DOHH2 (cell line): ENCODE results near the gene ERRFI1.

Experiments used
- H3F3A ChIP-seq: fragments of 200-600 bp; sonication (generic), shearing (Covaris generic); 2 replicates; pipeline ENCODE4 v1.6.0; 2016; ENCODE audit warnings: antibody characterized with exemption, mild to moderate bottlenecking; ENCODE audit not compliant: control insufficient read depth, insufficient read depth
- H3K27ac ChIP-seq: fragments of 200-600 bp; sonication (generic); 2 replicates; pipeline ENCODE4 v1.5.1; 2014; ENCODE audit warnings: low read depth, mild to moderate bottlenecking, low read length, moderate library complexity
- H3K27me3 ChIP-seq: fragments of 200-600 bp; sonication (generic); 2 replicates; pipeline ENCODE4 v1.6.1; 2014; ENCODE audit warnings: mild to moderate bottlenecking, low read length, mixed read lengths; ENCODE audit not compliant: control insufficient read depth
- H3K36me3 ChIP-seq: fragments of 200-600 bp; sonication (generic); 2 replicates; pipeline ENCODE4 v1.6.1; 2014; ENCODE audit warnings: mild to moderate bottlenecking, low read length, moderate library complexity, mixed read lengths; ENCODE audit not compliant: control insufficient read depth
- H3K4me1 ChIP-seq: fragments of 200-600 bp; sonication (generic); 2 replicates; pipeline ENCODE4 v1.6.1; 2014; ENCODE audit warnings: mild to moderate bottlenecking, low read length, mixed read lengths; ENCODE audit not compliant: control insufficient read depth
- H3K4me2 ChIP-seq: fragments of 200-600 bp; sonication (generic); 2 replicates; pipeline ENCODE4 v1.6.0; 2014; ENCODE audit warnings: mild to moderate bottlenecking, low read length, moderate library complexity
- H3K4me3 ChIP-seq: fragments of 200-600 bp; sonication (generic); 2 replicates; pipeline ENCODE4 v1.5.1; 2014; ENCODE audit warnings: mild to moderate bottlenecking, low read length, mixed read lengths
- H3K79me2 ChIP-seq: fragments of 200-600 bp; sonication (generic); 2 replicates; pipeline ENCODE4 v1.6.1; 2014; ENCODE audit warnings: mild to moderate bottlenecking, low read length, mixed read lengths; ENCODE audit not compliant: control insufficient read depth
- H3K9me2 ChIP-seq: fragments of 200-600 bp; sonication (generic); replicated peaks from 2 replicates; pipeline ENCODE4 v1.6.1; 2014; ENCODE audit warnings: mild to moderate bottlenecking, low read length, mixed read lengths; ENCODE audit not compliant: control insufficient read depth
- H3K9me3 ChIP-seq: fragments of 200-600 bp; sonication (generic); 2 replicates; pipeline ENCODE4 v1.6.1; 2014; ENCODE audit warnings: antibody characterized with exemption, low read length, mixed read lengths; ENCODE audit not compliant: control insufficient read depth, insufficient read depth
- H4K20me1 ChIP-seq: fragments of 200-600 bp; sonication (generic); 2 replicates; pipeline ENCODE4 v1.6.0; 2014; ENCODE audit warnings: low read depth, mild to moderate bottlenecking, antibody characterized with exemption, low read length, moderate library complexity; ENCODE audit not compliant: control insufficient read depth, insufficient read depth
- CTCF ChIP-seq: fragments of 200-600 bp; sonication (generic); IDR thresholded peaks from one replicate; pipeline ENCODE4 v1.5.1; 2014; ENCODE audit warnings: antibody characterized with exemption, mild to moderate bottlenecking, low read depth, low read length; ENCODE audit not compliant: poor library complexity, severe bottlenecking
- EZH2phosphoT487 ChIP-seq: fragments of 200-600 bp; sonication (generic); IDR thresholded peaks from 2 replicates; pipeline ENCODE4 v1.6.1; 2017; ENCODE audit warnings: borderline replicate concordance, mild to moderate bottlenecking, antibody characterized with exemption, low read length, moderate library complexity, mixed read lengths

Gene ERRFI1

DNA sequence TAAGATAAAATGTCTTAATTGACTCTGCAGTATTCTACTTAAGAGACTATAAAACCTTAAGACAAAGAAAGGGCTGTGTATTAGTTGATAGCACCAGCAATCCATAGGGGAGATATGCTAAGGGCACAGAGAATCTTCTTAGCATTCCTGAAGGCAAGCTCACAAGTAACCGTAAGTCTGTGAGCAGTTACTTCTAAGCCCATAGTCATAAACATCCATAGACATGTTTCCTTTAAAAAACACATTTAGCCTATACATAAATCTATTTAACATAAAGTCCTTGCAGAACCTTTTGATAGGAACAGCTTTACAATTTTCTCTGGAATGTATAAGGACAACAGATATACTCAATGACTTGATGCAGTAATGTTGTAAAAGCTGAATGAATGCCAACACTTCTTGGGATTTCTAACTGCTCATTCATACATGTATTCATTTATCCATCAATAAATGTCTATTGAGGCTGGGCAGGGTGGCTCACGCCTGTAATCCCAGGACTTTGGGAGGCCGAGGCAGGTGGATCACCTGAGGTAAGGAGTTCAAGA lies 6.3 kb upstream of the ERRFI1 start:
- no peaks in the 10 kb centered on the region for H3K9me3 ChIP-seq
- TF ChIP-seq CTCF, result no peak
- no peak for TF ChIP-seq EZH2phosphoT487

GRCh38 chr1:8031176-8031785 lies 5.2 kb upstream of the ERRFI1 start:
- H3K27ac ChIP-seq, result no peak overlapping the region
- no peaks in the 10 kb centered on the region for H3F3A ChIP-seq
- H3K9me3 ChIP-seq, result no peaks in the 10 kb centered on the region
- H3K36me3 ChIP-seq, result no peaks in the 10 kb centered on the region
- no peak overlapping the region for H3K4me3 ChIP-seq
- peaks cover 7% of the 10 kb centered on the region; the same call in 1 of the 2 replicates for H3K27me3 ChIP-seq
- H3K79me2 ChIP-seq, result no peaks in the 10 kb centered on the region
- peak; percentile 31 for TF ChIP-seq CTCF
- TF ChIP-seq EZH2phosphoT487, result no peak
- no peaks in the 10 kb centered on the region for H4K20me1 ChIP-seq
- H3K9me2 ChIP-seq, result no peaks in the 10 kb centered on the region
- H3K4me1 ChIP-seq, result peaks cover 3% of the 10 kb centered on the region
- H3K4me2 ChIP-seq, result no peak overlapping the region

More for the DNA sequence above, 6.3 kb upstream of the ERRFI1 start:
- Histone ChIP-seq H3K27me3 (peaks cover 3% of the 10 kb centered on the region; the same call in 1 of the 2 replicates), H3K4me2 (no peak overlapping the region), H3K4me1 (no peaks in the 10 kb centered on the region), H3K9me2 (no peaks in the 10 kb centered on the region), H3K27ac (no peak overlapping the region), H3K79me2 (no peaks in the 10 kb centered on the region), H4K20me1 (no peaks in the 10 kb centered on the region), H3K36me3 (no peaks in the 10 kb centered on the region), H3F3A (no peaks in the 10 kb centered on the region), H3K4me3 (no peak overlapping the region)

- no peak overlapping the region for H3K27ac ChIP-seq
- no peaks in the 10 kb centered on the region for H3F3A ChIP-seq
- H3K9me3 ChIP-seq, result no peaks in the 10 kb centered on the region
- H3K79me2 ChIP-seq, result no peaks in the 10 kb centered on the region
- no peak overlapping the region for H3K4me2 ChIP-seq
- peaks cover 34% of the 10 kb centered on the region for H3K27me3 ChIP-seq
- H3K4me1 ChIP-seq, result peaks cover 5% of the 10 kb centered on the region
- no peaks in the 10 kb centered on the region for H4K20me1 ChIP-seq
- H3K9me2 ChIP-seq, result no peaks in the 10 kb centered on the region
- no peak overlapping the region for H3K4me3 ChIP-seq
- H3K36me3 ChIP-seq, result no peaks in the 10 kb centered on the region
- TF ChIP-seq EZH2phosphoT487, result no peak
- TF ChIP-seq CTCF, result no peak
These were observed 2.4 kb upstream of the ERRFI1 start for GRCh38 chr1:8028571-8028910.
